NB4 (cell line): ENCODE results near the gene GOLGB1.

Experiments used
- MYC ChIP-seq: IDR thresholded peaks from 2 replicates; pipeline ENCODE4 v1.6.1; 2011; ENCODE audit warnings: low read depth, low read length
- POLR2A ChIP-seq: IDR thresholded peaks from 2 replicates; pipeline ENCODE4 v1.6.1; 2011; ENCODE audit warnings: mild to moderate bottlenecking; ENCODE audit not compliant: insufficient read length; ENCODE audit errors: extremely low read depth
- TF ChIP-seq, protein P1 (sequence below): IDR thresholded peaks from one replicate; pipeline ENCODE4 v1.5.1; 2012; ENCODE audit warnings: low read depth, low read length

DNA sequence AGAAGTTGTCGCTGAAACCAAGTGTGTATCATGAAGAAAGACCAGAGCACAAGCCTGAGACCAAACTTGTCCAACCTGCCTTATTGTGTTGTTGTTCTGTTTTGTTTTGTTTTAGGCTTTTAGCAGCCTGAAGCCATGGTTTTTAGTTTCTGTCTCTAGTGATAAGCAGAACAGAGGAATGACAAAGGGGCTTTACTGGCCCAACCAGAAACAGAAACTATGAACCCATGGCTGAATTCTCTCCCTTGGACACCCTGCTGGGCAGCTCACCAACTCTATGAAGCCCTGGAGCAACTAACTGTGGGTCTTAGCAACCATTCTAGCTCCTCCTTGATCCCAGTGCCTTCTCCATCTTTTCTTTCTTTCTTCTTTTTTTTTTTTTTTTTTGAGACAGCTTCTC, 119.2 kb downstream of the GOLGB1 start:
- no peak for TF ChIP-seq POLR2A
- TF ChIP-seq, protein P1, sequence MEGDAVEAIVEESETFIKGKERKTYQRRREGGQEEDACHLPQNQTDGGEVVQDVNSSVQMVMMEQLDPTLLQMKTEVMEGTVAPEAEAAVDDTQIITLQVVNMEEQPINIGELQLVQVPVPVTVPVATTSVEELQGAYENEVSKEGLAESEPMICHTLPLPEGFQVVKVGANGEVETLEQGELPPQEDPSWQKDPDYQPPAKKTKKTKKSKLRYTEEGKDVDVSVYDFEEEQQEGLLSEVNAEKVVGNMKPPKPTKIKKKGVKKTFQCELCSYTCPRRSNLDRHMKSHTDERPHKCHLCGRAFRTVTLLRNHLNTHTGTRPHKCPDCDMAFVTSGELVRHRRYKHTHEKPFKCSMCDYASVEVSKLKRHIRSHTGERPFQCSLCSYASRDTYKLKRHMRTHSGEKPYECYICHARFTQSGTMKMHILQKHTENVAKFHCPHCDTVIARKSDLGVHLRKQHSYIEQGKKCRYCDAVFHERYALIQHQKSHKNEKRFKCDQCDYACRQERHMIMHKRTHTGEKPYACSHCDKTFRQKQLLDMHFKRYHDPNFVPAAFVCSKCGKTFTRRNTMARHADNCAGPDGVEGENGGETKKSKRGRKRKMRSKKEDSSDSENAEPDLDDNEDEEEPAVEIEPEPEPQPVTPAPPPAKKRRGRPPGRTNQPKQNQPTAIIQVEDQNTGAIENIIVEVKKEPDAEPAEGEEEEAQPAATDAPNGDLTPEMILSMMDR, result no peak
- no peak for TF ChIP-seq MYC
